HepG2 (cell line): ENCODE measurements around the gene DYNC2LI1. TPM values are rescaled to one million over a fixed set of nuclear protein-coding genes. Genes with fewer than 3 reads are reported as not detected.

Experiments
- ATAC-seq: fragments of 200-7000 bp; cut with Tn5 transposase; 3 replicates; pipeline ENCODE4 v1.9.1; 2020; ENCODE audit warnings: mild to moderate bottlenecking, moderate library complexity
- BruUV-seq: library from RNA; stranded (reverse); fragments of 400-500 nt; replicated peaks from 2 replicates; lab custom pipeline; 2021; lab: Mats Ljungman, UMichigan
- CTCF ChIA-PET: fragments of 300-600 bp; formaldehyde crosslinking; extraction: SDS; loops from one replicate; lab custom pipeline; 2021; ENCODE audit warnings: low total read pairs, inconsistent platforms, low intra/inter-chr PET ratio; lab: Yijun Ruan, JAX
- POLR2A ChIA-PET: fragments of 350-600 bp; sonication (Branson Sonifier 250); formaldehyde crosslinking; loops from one replicate; lab custom pipeline; 2020; ENCODE audit warnings: antibody characterized with exemption, inconsistent platforms; lab: Yijun Ruan, JAX
- DNase-seq: peaks from one replicate; pipeline ENCODE4 v3.0.0-alpha.2; 2015; ENCODE audit warnings: low spot score
- FAIRE-seq: peaks from 3 replicates; lab custom pipeline; 2011; peaks lifted over from hg19 to GRCh38; lab: Jason Lieb, UNC
- H2AFZ ChIP-seq: one replicate; pipeline ENCODE4 v1.6.1; 2011; ENCODE audit warnings: low read length, inconsistent platforms
- H3K27ac ChIP-seq: fragments of 300-600 bp; 3 replicates; pipeline ENCODE4 v1.8.0; 2011; ENCODE audit warnings: mixed run types, mild to moderate bottlenecking, mixed read lengths, low read length, inconsistent platforms; ENCODE audit not compliant: insufficient read depth; ENCODE audit errors: extremely low read length
- H3K27me3 ChIP-seq, 2 experiments: fragments of 200-600 bp in 1 of 2; 2 replicates in 1 of 2; 3 replicates in 1 of 2; pipeline versions ENCODE4 v1.6.0 to v1.8.0; 2011; ENCODE audit warnings: low read length in 2 of 2, mild to moderate bottlenecking in 2 of 2, moderate library complexity in 2 of 2, inconsistent platforms in 1 of 2; ENCODE audit not compliant: insufficient read depth in 2 of 2, control insufficient read depth in 1 of 2
- H3K36me3 ChIP-seq, 2 experiments: fragments of 200-600 bp in 1 of 2; replicated peaks in 1 of 2; 2 replicates in 1 of 2; 3 replicates in 1 of 2; pipeline versions ENCODE4 v1.5.1 to v1.8.0; 2011; ENCODE audit warnings: low read length in 2 of 2, inconsistent platforms in 1 of 2; ENCODE audit not compliant: insufficient read depth in 2 of 2, control insufficient read depth in 1 of 2
- H3K4me1 ChIP-seq: 2 replicates; pipeline ENCODE4 v1.5.1; 2012; ENCODE audit warnings: low read length, inconsistent platforms; ENCODE audit not compliant: insufficient read depth
- H3K4me2 ChIP-seq: 2 replicates; pipeline ENCODE4 v1.6.0; 2011; ENCODE audit warnings: low read depth, low read length, inconsistent platforms
- H3K4me3 ChIP-seq, 3 experiments: fragments of 200-600 bp in 1 of 3; sonication (generic), shearing (Covaris generic) in 1 of 3; replicated peaks in 1 of 3; 2 replicates each; pipeline ENCODE4 v1.5.1; 2011 to 2016; ENCODE audit warnings: low read length in 3 of 3, inconsistent platforms in 2 of 3, low read depth in 2 of 3, mild to moderate bottlenecking in 2 of 3, control low read depth in 1 of 3, mixed read lengths in 1 of 3; ENCODE audit not compliant: insufficient read depth in 1 of 3
- H3K79me2 ChIP-seq: one replicate; pipeline ENCODE4 v1.6.1; 2011; ENCODE audit warnings: low read length, inconsistent platforms; ENCODE audit not compliant: insufficient read depth
- H3K9ac ChIP-seq: 2 replicates; pipeline ENCODE4 v1.6.0; 2011; ENCODE audit warnings: mild to moderate bottlenecking, low read depth, low read length, inconsistent platforms; ENCODE audit not compliant: insufficient read depth
- H3K9me3 ChIP-seq: 2 replicates; pipeline ENCODE4 v1.5.1; 2012; ENCODE audit warnings: mild to moderate bottlenecking, low read length
- H4K20me1 ChIP-seq: 2 replicates; pipeline ENCODE4 v1.6.0; 2011; ENCODE audit warnings: inconsistent platforms, mild to moderate bottlenecking, low read length, moderate library complexity; ENCODE audit not compliant: insufficient read depth
- CCAR2 ChIP-seq: fragments of 200-400 bp; formaldehyde crosslinking; optimal IDR thresholded peaks from 2 replicates; pipeline ENCODE3; 2018; ENCODE audit warnings: low read depth, mild to moderate bottlenecking, low read length, moderate library complexity
- CHD2 ChIP-seq: IDR thresholded peaks from 2 replicates; pipeline ENCODE4 v1.6.1; 2011; ENCODE audit warnings: low read depth, low read length, improper control_type of control experiment
- CREM ChIP-seq, 2 experiments: sonication (generic) in 1 of 2; formaldehyde crosslinking in 1 of 2; IDR thresholded peaks; 2 replicates each; pipeline versions ENCODE4 v1.4.0 to v1.6.1; 2016 to 2020; ENCODE audit warnings: antibody characterized with exemption in 1 of 2, mild to moderate bottlenecking in 1 of 2, missing genetic modification reagents in 1 of 2
- ELF3 ChIP-seq: IDR thresholded peaks from 2 replicates; pipeline ENCODE4 v1.6.1; 2016; ENCODE audit warnings: missing genetic modification reagents, missing compliant biosample characterization
- GABPB1 ChIP-seq: IDR thresholded peaks from 2 replicates; pipeline ENCODE4 v1.6.1; 2016; ENCODE audit warnings: mild to moderate bottlenecking, missing genetic modification reagents, moderate library complexity, missing compliant biosample characterization
- GATA4 ChIP-seq: sonication (generic); IDR thresholded peaks from 2 replicates; pipeline ENCODE4 v1.6.1; 2016; ENCODE audit warnings: antibody characterized with exemption, low read depth, borderline replicate concordance
- GMEB1 ChIP-seq: sonication (generic); formaldehyde crosslinking; IDR thresholded peaks from 2 replicates; pipeline ENCODE4 v1.5.1; 2020; ENCODE audit warnings: missing genetic modification reagents, mild to moderate bottlenecking, borderline replicate concordance
- NFIC ChIP-seq: IDR thresholded peaks from 2 replicates; pipeline ENCODE4 v1.6.1; 2012; ENCODE audit warnings: mild to moderate bottlenecking, low read length, inconsistent platforms
- NFYC ChIP-seq: IDR thresholded peaks from 2 replicates; pipeline ENCODE4 v1.6.1; 2016; ENCODE audit warnings: missing genetic modification reagents, missing compliant biosample characterization
- NKX3-1 ChIP-seq: sonication (generic); formaldehyde crosslinking; IDR thresholded peaks from 2 replicates; pipeline ENCODE4 v1.5.0; 2020; ENCODE audit warnings: missing genetic modification reagents
- PLRG1 ChIP-seq: fragments of 450-650 bp; conservative IDR thresholded peaks from 2 replicates; pipeline ENCODE4 v1.6.1; 2016
- PPARG ChIP-seq: conservative IDR thresholded peaks from 2 replicates; pipeline ENCODE4 v1.6.1; 2016; ENCODE audit warnings: missing biosample characterization, missing genetic modification reagents
- RORA ChIP-seq: sonication (generic); formaldehyde crosslinking; IDR thresholded peaks from 2 replicates; pipeline ENCODE4 v1.5.0; 2020; ENCODE audit warnings: mild to moderate bottlenecking, missing genetic modification reagents, moderate library complexity
- TCF12 ChIP-seq, 2 experiments: fragments of 450-650 bp in 1 of 2; sonication (generic) in 1 of 2; formaldehyde crosslinking in 1 of 2; IDR thresholded peaks; 2 replicates each; pipeline versions ENCODE4 v1.6.1 to v1.8.0; 2017 to 2022; ENCODE audit warnings: antibody characterized with exemption in 1 of 2, mild to moderate bottlenecking in 1 of 2, missing genetic modification reagents in 1 of 2, moderate library complexity in 1 of 2
- ZBED4 ChIP-seq: sonication (generic); formaldehyde crosslinking; IDR thresholded peaks from 2 replicates; pipeline ENCODE4 v1.4.0; 2020; ENCODE audit warnings: missing genetic modification reagents, borderline replicate concordance
- ZNF326 ChIP-seq: sonication (generic); formaldehyde crosslinking; IDR thresholded peaks from 2 replicates; pipeline ENCODE4 v1.4.0; 2020; ENCODE audit warnings: missing genetic modification reagents, borderline replicate concordance
- ZSCAN31 ChIP-seq: sonication (generic); formaldehyde crosslinking; IDR thresholded peaks from 2 replicates; pipeline ENCODE4 v1.5.0; 2020; ENCODE audit warnings: low read depth, mild to moderate bottlenecking, missing genetic modification reagents
- WGBS: methylation state at CpG from one replicate; pipeline ENCODE4 v1.1.6; 2017; ENCODE audit warnings: low lambda C conversion rate; 5-methylcytosine and 5-hydroxymethylcytosine counted together
- in situ Hi-C: cut with HindIII; loops from 2 replicates; pipeline ENCODE4 v1.10.0; 2017; ENCODE audit warnings: low pct_unique_long_range_greater_than_20kb; ENCODE audit not compliant: extremely low pct_ligation_motif_present
- intact Hi-C: fragments of 100-400 bp; cut with micrococcal nuclease; formaldehyde crosslinking; loops from one replicate; pipeline ENCODE4 v1.10.0; 2022; ENCODE audit not compliant: unreplicated experiment
- polyA plus RNA-seq, 8 experiments: library from polyadenylated mRNA; depleted of rRNA in 3 of 8; stranded (reverse) in 7 of 8; unstranded in 1 of 8; fragments of >200 nt; fragmentation: Illumina TruSeq in 4 of 8; extraction: Trizol in 4 of 8; gene quantifications; 2 replicates each; pipeline versions ENCODE4 v1.2.1 to v1.2.3, GENCODE V29; 2011 to 2016; ENCODE audit warnings: low read depth in 4 of 8, missing spikeins in 1 of 8, mixed read lengths in 1 of 8; ENCODE audit not compliant: insufficient read depth in 1 of 8
- total RNA-seq, 5 experiments: library from RNA; depleted of rRNA; stranded (reverse); fragments of >200 nt; fragmentation: Illumina TruSeq; extraction: Trizol; gene quantifications; 2 replicates each; pipeline ENCODE4 v1.2.3, GENCODE V29; 2016; ENCODE audit warnings: low read depth in 1 of 5

Gene DYNC2LI1
- total and polyA plus RNA-seq, 2 of the 13 experiments (the other 11 are each of a cell fraction or from before 2014, with no cell fraction given) = 16.9 to 23.2 TPM

GRCh38 chr2:43766006-43766405 lies 7.8 kb upstream of the DYNC2LI1 start:
- TF ChIP-seq NFIC (no peak), TCF12 (IDR thresholded peaks at IDR 0.05) (no peak), TCF12 (CRISPR knock-in tag; IDR thresholded peaks at IDR 0.05) (no peak), GATA4 (no peak), ZBED4 (no peak), NFYC (CRISPR knock-in tag) (no peak), PLRG1 (no peak), NKX3-1 (CRISPR knock-in tag) (no peak), CCAR2 (no peak), CHD2 (no peak), ZSCAN31 (CRISPR knock-in tag) (no peak), RORA (CRISPR knock-in tag) (no peak), CREM (IDR thresholded peaks at IDR 0.05) (no peak), CREM (CRISPR knock-in tag; IDR thresholded peaks at IDR 0.05) (no peak), GMEB1 (CRISPR knock-in tag) (no peak), ELF3 (CRISPR knock-in tag) (no peak), GABPB1 (no peak), PPARG (CRISPR knock-in tag) (no peak), ZNF326 (CRISPR knock-in tag) (no peak)
- Histone ChIP-seq H3K9ac (no peak overlapping the region), H3K4me1 (0 out of 2 replicates have a peak, but pooled peaks cover 5% of the 10 kb centered on the region), H3K9me3 (no peaks in the 10 kb centered on the region), H3K4me2 (no peak overlapping the region), H3K27ac (no peak overlapping the region), H2AFZ (no peak overlapping the region), H4K20me1 (no peaks in the 10 kb centered on the region), H3K79me2 (no peaks in the 10 kb centered on the region), H3K27me3 (no peaks in the 10 kb centered on the region), H3K4me3 (no peak overlapping the region), H3K36me3 (no peaks in the 10 kb centered on the region)
- FAIRE-seq (no peak), DNase-seq (no peak), ATAC-seq (no peak)
- in situ Hi-C loops (no loop called here), intact Hi-C loops (no loop called here)
- POLR2A ChIA-PET = no interaction called here
- CTCF ChIA-PET = no interaction called here
- 85% methylated on average over 4 of the region's 4 CpGs for WGBS
- no TSS peak for BruUV-seq
